HG03521 (cell line): Measurements from ENCODE around the gene RAB31.

Source experiments
- ATAC-seq: cut with Tn5 transposase; IDR thresholded peaks from one replicate; pipeline ENCODE4 v1.9.1; 2021; ENCODE audit warnings: mild to moderate bottlenecking, moderate library complexity; ENCODE audit not compliant: unreplicated experiment

The RAB31 gene

DNA sequence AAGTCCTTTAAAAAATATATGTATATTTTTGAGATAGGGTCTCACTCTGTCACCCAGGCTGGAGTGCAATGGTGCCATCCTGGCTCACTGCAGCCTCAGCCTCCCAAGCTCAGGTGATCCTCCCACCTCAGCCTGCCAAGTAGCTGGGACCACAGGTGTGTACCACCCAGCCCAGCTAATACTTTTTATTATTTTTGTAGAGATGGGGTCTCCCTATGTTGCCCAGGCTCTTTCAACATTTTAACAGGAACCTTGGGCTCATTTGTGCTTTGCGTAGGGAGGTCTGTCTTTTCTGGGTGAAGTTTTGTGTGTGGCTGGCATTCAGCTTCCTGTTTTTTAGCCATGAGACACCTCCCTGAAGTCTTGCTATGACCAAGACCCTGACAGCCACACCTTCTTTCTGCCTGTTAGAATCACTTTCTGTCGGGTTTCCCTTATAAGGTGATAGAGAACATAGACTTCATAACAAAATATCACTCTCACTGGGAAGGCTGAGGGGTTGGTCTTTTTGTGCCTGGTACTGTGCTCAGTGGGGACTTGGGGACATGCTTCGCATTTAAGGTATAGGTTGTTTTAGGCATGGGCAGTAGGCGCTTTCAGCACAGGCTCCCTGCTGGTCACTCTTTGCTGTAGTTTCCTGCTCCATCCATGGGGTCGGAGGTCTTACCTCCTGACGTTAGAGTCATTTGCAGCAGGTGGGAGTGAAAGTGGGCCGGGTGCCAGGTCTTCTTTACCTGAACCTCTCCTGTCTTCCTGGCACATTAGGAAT is 3.4 kb downstream of the RAB31 start:
- ATAC-seq: peak; percentile 64

DNA sequence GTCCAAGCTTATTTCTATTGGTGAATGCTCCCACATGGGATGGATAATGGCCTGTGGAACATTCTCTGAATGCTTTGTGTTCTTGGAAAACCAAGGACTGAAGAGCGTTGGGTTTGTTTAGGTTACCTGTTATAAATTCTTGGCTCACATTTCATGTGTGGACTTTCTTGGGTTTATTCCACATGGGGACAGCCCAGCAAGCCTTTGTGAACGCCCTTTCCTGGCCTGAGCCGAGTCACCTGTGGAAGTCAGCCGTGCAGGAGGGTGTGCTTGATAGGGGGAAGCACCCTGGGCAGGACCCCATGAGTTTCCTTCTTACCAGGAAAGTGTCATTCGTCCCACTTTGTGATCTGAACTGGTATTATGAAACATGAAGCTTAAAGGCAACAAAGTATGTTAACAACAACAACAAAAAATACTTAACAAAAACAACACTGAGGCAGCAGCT is 4.1 kb downstream of the RAB31 start:
- no peak for ATAC-seq

- ATAC-seq: no peak
These were observed 4.5 kb downstream of the RAB31 start for GRCh38 chr18:9712611-9713010.

- ATAC-seq: no peak
These were observed 6.4 kb downstream of the RAB31 start for GRCh38 chr18:9714266-9715087.

GRCh38 chr18:9715088-9715343 is 6.9 kb downstream of the RAB31 start:
- no peak for ATAC-seq

- no peak for ATAC-seq
These were observed 8.1 kb downstream of the RAB31 start for GRCh38 chr18:9715978-9716774.

DNA sequence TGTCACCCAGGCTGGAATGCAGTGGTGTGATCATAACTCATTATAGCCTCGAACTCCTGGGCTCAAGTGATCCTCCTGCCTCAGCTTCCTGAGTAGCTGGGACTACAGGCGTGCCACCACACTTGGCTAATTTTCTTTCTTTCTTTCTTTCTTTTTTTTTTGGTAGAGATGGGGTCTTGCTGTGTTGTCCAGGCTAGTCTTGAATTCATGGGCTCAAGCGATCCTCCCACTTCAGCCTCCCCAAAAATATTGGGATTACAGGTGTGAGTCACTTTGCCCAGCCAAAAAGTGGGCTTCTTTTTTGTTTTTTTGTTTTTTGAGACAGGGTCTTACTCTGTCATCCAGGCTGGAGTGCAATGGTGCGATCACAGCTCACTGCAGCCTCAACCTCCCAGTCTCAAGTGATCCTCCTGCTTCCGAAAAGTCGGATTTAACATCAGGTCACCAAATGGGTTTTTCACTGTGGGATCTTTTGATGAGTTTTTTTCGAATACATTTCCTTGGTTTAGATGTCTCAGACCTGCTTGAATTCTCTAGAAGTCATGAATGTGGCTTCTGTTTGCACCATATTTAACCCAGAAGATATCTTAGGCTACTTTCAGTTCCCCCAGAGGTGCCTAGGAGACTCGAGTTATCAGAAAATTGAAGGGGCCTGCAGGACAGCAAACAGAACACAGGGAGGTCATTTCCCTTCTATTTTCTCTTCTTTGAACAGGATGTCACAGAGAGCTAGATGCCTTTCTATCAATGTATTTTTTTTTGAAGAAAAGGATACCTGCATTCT is 8.9 kb downstream of the RAB31 start:
- ATAC-seq: no peak

GRCh38 chr18:9719421-9719981 is 11.4 kb downstream of the RAB31 start:
- ATAC-seq: no peak

- ATAC-seq: no peak
These were observed 12.2 kb downstream of the RAB31 start for GRCh38 chr18:9720327-9720726.

GRCh38 chr18:9721893-9722550 is 13.9 kb downstream of the RAB31 start:
- no peak for ATAC-seq

- ATAC-seq: no peak
These were observed 14.6 kb downstream of the RAB31 start for GRCh38 chr18:9722691-9723090.

- no peak for ATAC-seq
These were observed 16.9 kb downstream of the RAB31 start for GRCh38 chr18:9724797-9725585.

DNA sequence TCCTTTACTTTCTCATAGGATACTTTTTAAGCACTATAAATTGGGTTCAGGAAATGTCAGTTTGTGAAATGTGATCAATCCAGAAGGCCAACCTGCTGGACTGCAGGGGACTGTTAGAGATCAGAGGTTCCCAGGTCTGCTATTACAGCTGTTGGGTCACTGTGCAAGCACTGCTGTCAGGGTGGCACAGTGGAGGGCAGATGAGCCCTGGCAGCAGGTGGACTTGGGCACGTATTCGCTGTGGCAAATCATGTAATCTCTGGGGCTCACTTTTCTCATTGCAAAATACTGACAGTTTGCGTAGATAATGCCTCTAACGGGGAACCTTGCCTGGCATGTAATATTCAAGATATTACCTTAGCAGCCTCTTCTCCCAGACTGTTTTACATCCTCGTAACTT is 18.1 kb downstream of the RAB31 start:
- no peak for ATAC-seq

- no peak for ATAC-seq
These were observed 18.8 kb downstream of the RAB31 start for GRCh38 chr18:9726936-9727335.

DNA sequence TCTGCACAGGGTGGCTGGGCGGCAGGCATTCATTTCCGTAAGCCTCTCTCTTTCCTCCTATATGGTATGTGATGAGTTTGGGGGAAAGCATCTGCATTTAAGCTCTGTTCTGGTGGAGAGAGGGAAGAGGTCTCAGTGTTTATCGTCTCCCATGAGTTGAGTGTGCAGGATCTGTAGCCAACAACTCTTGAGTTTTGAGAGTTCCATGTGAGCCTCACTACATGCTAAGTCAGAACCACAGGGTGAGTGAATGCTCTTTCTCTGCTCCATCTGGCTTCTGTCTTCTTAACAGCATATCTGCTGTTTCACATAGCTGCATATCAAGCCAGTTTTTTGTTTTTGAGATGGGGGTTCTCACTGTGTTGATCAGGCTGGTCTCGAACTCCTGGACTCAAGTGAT is 22.7 kb downstream of the RAB31 start:
- ATAC-seq: no peak

DNA sequence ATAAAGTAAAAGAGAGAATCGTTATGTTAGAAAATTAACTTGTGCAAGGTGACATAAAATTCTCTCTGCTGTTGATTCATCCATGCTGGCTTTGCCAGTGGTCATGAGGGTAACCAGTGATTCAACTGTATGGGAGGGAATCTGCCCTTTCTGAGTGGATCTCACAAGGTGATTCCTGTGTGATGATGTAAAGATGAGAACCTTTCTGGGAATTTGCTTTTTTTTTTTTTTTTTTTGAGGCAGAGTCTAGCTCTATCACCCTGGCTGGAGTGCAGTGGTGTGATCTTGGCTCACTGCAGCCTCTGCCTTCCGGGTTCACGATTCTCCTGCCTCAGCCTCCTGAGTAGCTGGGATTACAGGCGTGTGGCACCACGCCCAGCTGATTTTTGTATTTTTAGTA is 23.3 kb downstream of the RAB31 start:
- ATAC-seq: no peak

DNA sequence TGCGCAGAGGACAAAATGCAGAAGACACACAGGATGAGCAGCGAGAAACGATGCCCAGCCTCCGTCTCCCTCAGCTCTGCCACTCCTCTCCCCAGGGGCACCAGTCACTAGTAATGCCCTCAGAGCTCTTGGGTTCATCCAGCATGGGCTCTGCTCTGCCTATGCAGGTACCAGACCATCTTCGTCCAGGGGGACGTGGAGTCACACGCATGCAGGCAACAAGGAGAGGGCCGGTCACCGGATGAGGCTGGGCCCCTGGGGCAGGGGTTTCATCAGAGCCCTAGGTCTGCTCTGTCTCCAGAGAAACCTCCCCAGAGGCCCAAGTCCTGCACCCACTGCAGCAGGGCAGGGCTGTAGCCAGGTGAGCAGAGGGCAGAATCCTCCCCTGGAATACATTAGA is 23.9 kb downstream of the RAB31 start:
- no peak for ATAC-seq

- no peak for ATAC-seq
These were observed 26.1 kb downstream of the RAB31 start for GRCh38 chr18:9734189-9734588.

DNA sequence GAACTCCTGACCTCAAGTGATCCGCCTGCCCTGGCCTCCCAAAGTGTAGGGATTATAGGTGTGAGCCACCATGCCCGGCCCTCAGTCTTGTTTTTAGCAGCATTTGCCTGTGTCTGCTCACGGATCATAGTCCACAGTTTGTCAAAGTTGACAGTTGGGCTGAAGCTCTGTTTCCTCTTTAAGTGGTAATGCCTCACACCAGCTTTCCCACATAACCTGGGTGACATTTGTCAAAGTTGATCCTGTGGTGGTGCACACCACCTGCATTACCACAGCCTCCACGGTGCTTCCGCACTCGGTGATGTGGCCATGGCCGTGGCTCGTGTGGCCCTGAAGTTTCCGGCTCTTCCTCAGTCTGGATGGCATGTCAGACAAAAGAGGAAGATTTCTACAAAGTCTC is 27.1 kb downstream of the RAB31 start:
- no peak for ATAC-seq
